A673 (cell line): ENCODE results near the gene SPRR2A.

Source experiments
- EZH2 ChIP-seq: fragments of 200-600 bp; sonication (generic); IDR thresholded peaks from 2 replicates; pipeline ENCODE4 v1.6.1; 2017; ENCODE audit warnings: borderline replicate concordance, low read depth, mild to moderate bottlenecking, mixed read lengths, antibody characterized with exemption, low read length; ENCODE audit not compliant: poor library complexity, severe bottlenecking
- TF ChIP-seq, protein P1 (sequence below): fragments of 300-800, 200-600 bp; sonication (generic); conservative IDR thresholded peaks from 2 replicates; pipeline ENCODE4 v1.5.1; 2017; ENCODE audit warnings: low read depth, mild to moderate bottlenecking, antibody characterized with exemption, low read length, moderate library complexity, mixed read lengths

DNA sequence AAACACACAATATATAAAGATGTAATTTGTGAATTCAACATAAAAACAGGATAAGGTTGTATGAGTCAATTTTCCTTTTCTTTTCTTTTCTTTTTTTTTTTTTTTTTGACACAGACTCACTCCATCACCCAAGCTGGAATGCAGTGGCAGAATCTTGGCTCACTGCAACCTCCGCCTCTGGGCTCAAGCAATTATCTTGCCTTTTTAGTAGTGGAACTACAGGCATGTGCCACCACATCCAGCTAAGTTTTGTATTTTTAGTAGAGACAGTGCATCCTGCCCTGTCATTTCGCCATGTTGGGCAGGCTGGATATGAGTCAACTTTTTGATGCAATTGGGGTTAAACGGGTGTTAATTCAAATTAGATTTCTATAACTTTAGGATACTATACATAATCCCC, 24.4 kb upstream of the SPRR2A start:
- TF ChIP-seq, protein P1, sequence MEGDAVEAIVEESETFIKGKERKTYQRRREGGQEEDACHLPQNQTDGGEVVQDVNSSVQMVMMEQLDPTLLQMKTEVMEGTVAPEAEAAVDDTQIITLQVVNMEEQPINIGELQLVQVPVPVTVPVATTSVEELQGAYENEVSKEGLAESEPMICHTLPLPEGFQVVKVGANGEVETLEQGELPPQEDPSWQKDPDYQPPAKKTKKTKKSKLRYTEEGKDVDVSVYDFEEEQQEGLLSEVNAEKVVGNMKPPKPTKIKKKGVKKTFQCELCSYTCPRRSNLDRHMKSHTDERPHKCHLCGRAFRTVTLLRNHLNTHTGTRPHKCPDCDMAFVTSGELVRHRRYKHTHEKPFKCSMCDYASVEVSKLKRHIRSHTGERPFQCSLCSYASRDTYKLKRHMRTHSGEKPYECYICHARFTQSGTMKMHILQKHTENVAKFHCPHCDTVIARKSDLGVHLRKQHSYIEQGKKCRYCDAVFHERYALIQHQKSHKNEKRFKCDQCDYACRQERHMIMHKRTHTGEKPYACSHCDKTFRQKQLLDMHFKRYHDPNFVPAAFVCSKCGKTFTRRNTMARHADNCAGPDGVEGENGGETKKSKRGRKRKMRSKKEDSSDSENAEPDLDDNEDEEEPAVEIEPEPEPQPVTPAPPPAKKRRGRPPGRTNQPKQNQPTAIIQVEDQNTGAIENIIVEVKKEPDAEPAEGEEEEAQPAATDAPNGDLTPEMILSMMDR, result no peak
- no peak for TF ChIP-seq EZH2
